Activated T-cell treated with anti-CD3 and anti-CD28 coated beads, Interleukin-2, amount 50 U/mL, for 48 hours (primary cell): ENCODE results near the gene KLHL28.

ENCODE experiments used
- DNase-seq, 2 experiments: peaks; one replicate each; pipeline ENCODE4 v3.0.0-alpha.2; 2020

Gene KLHL28

DNA sequence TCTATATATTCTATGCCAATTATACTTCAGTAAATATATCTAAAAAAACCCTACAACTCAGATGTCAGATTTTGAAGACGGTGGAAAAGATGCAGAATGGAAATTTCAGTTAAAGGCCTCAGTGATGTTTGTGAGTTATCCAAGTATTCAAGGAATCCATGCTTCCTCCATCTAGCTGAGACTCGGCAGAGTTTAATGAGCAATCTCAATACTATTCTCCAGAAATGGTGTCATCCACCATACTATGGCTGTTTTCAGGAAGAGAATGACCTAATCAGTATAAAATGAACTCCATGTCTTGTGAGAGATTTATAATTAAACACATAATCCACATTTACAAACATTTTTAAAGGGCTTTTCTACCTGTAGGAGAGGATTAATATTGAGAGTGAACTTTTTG is 66.0 kb downstream of the KLHL28 start:
- DNase-seq, result no peak

DNA sequence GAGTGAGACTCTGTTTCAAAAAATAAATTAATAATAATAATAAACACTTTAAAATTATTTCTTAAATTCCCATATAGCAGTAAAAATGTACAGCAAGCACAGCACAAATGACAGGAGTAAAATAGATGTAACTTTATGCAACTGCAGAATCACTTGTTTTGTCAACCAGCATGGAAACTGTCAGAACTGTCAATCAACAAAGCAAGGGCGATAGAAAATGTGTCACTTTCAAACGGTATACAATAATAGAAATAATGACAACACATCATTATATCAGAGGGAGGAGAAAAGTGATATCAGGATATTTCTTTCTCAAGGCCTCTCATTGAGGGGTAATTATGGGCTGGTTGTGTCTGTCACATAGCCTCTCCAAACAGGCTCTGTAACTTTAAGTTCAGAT is 68.2 kb downstream of the KLHL28 start:
- DNase-seq, result no peak

DNA sequence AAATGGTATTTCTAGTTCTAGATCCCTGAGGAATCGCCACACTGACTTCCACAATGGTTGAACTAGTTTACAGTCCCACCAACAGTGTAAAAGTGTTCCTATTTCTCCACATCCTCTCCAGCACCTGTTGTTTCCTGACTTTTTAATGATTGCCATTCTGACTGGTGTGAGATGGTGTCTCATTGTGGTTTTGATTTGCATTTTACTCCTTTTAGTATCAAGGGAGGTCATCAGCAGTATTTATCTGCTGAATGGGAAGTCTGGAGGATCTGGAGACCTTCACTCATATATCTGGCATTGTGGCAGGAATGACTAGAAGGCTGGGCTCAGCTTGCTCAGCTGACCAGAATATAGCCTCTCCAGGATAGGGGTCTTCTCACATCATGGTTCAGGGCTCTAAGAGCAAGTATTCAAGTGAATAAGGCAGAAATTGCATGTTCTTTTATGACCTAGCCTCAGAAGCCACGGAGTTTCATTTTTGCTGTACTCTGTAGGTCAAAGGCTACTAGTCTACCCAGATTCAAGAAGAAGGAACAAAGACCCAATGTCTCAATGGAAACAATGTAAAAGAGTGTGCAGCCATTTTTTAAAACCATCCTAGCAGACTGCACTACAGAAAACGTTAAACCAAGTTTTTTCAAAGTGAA is 69.9 kb downstream of the KLHL28 start:
- peak; percentile 32 for DNase-seq

DNA sequence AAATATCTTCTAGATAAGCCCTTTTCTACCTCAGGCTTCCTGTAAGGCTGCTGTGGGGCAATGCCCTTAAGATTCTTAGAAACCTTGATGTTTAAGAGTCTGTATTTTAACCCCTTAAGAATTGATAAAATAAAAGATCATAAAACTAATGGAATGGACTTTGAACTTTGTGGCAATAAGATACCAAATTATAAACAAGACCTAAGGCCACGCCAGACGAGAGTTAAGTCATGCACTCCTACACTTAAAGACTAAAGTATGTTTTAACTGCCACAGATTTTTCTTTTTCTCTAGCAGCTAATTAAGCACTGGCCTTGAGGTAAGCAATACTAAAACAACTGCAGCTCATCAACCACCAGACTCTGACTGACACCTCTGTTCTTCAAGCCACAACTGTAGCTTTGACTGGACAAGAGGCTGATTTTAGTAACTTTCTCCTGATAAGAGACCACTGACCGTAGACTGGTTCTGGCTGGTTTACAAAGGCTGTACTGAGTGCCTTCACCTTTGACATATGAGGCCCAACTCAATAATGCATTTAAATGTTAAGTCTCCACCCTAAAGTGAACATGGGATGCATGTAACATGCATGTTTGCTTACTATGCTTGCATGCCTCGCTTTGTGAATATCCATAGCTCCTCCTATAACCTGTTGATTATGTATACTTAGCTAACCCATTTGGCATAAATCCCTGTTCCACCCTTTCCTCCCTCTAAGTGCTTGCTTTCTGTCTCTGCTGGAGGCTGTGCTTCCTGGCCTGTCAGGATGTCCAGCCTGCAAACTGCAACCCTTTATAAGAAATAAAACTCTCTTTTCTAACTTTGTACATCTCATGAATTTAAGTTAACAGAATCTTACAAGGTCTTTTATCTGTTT is 71.9 kb downstream of the KLHL28 start:
- DNase-seq, result no peak

DNA sequence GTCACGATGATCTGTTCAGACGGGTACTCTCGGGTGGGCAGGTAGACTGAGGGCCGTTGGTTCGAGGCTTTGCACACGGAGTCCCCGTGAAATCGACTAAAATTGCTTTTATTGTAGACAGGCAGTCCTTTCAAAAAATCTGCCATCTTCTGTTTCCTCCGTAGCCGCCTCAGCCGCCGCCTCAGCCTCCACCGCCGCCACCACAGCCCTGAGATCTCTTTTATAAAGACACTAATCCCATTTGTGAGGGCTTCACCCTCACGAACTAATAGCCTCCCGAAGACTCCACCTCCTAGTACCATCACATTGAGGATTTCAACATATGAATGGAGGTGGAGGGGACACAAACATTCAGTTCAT is 74.2 kb downstream of the KLHL28 start:
- no peak for DNase-seq

DNA sequence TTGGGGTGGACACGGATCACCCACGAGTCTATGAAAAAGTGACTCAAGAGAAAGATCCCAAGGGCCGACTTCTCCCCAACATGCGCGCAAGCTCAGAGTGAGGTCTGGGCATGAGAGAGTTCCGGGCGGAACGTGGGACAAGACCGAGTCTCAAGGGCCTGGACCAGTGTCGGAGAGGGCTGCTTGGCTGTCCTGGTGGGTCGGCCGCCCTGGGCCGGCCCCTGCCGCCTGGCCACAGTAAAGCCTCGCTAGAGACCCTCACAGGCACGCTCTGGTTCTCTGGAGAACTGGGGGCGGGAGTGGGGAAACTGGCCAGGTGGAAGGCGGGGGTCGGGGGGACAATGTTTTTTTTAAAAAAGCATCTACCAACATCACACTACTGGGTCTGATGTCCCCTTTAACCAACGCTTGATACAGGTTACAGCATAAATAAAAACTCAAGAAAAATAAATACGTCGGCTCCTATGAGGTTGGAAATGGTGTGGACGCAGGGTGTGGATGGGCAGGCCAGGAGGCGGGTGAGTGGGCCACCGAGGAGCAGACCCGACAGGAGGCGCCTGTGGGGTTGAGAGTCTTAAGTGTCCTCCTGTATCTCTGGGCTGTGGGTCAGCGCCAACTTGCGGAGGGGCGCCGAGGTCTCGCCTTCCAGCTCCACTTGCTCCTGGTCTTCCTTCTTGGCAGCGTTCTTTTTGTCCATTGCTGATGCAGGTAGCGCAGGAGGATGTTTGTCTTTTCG is 74.7 kb downstream of the KLHL28 start:
- no peak for DNase-seq

DNA sequence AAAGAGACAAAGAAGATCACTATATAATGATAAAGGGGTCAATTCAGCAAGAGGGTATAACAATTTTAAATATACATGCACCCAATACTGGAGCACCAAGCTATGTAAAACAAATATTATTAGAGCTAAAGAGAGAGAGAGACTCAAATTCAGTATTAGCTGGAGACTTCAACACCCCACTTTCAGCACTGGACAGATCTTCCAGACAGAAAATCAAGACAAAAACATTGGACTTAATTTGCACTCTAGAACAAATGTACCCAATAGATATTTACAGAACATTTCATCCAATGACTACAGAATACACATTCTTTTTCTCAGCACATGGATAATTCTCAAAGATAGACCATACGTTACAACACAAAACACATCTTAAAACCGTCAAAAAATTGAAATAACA is 81.0 kb downstream of the KLHL28 start:
- no peak for DNase-seq
